AG04449 (cell line): Measurements from ENCODE around the gene ANKRD12.

Source experiments
- CTCF ChIA-PET: fragments of 350-600 bp; formaldehyde crosslinking; extraction: SDS; loops from one replicate; lab custom pipeline; 2021; ENCODE audit warnings: antibody characterized with exemption; lab: Yijun Ruan, JAX
- POLR2A ChIA-PET: fragments of 400-600, 350-600 bp; formaldehyde crosslinking; extraction: SDS; loops from one replicate; lab custom pipeline; 2020; ENCODE audit warnings: antibody characterized with exemption, inconsistent platforms; lab: Yijun Ruan, JAX
- DNase-seq: peaks from one replicate; pipeline ENCODE4 v3.0.0-alpha.2; 2010; ENCODE audit warnings: low read depth, low spot score
- H3K4me3 ChIP-seq: 2 replicates; pipeline ENCODE4 v1.5.1; 2011; ENCODE audit warnings: low read depth, mild to moderate bottlenecking, control low read depth, low read length
- TF ChIP-seq, protein P1 (sequence below): IDR thresholded peaks from one replicate; pipeline ENCODE4 v1.5.1; 2011; ENCODE audit warnings: mild to moderate bottlenecking, moderate library complexity, low read length, control low read depth, inconsistent platforms; ENCODE audit not compliant: insufficient read depth; ENCODE audit errors: missing control alignments

The ANKRD12 gene

GRCh38 chr18:9243029-9243428 is 106.4 kb downstream of the ANKRD12 start:
- ChIA-PET CTCF (interaction anchor here (0.6 kb wide), 1 partner anchor 108 kb away, joined by 3 read pairs; no protein-coding TSS in a partner anchor), POLR2A (no interaction called here)
- TF ChIP-seq, protein P1, sequence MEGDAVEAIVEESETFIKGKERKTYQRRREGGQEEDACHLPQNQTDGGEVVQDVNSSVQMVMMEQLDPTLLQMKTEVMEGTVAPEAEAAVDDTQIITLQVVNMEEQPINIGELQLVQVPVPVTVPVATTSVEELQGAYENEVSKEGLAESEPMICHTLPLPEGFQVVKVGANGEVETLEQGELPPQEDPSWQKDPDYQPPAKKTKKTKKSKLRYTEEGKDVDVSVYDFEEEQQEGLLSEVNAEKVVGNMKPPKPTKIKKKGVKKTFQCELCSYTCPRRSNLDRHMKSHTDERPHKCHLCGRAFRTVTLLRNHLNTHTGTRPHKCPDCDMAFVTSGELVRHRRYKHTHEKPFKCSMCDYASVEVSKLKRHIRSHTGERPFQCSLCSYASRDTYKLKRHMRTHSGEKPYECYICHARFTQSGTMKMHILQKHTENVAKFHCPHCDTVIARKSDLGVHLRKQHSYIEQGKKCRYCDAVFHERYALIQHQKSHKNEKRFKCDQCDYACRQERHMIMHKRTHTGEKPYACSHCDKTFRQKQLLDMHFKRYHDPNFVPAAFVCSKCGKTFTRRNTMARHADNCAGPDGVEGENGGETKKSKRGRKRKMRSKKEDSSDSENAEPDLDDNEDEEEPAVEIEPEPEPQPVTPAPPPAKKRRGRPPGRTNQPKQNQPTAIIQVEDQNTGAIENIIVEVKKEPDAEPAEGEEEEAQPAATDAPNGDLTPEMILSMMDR = no peak
- no peak for DNase-seq
- H3K4me3 ChIP-seq = no peak overlapping the region

DNA sequence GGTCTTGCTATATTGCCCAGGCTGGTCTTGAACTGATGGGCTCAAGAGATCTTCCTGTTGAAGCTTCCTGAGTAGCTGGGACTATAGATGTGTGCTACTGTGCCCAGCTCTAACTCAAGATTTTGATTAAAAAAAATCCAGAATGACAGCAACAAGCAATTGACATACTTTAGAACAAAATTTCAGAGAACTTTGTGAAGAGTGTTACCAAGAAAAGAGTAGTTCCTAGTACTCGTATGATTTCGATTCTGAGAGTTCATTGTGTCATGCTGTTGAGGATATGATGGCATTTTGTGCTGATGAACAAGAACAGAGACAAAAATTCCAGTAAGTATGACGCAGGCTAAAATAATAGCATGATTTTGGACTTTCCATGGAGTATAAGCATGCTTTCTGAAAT is 107.8 kb downstream of the ANKRD12 start:
- ChIA-PET POLR2A (no interaction called here), CTCF (interaction anchor here (1.2 kb wide), 1 partner anchor 263 kb away, joined by 3 read pairs; no protein-coding TSS in a partner anchor)
- TF ChIP-seq, protein P1 = no peak

DNA sequence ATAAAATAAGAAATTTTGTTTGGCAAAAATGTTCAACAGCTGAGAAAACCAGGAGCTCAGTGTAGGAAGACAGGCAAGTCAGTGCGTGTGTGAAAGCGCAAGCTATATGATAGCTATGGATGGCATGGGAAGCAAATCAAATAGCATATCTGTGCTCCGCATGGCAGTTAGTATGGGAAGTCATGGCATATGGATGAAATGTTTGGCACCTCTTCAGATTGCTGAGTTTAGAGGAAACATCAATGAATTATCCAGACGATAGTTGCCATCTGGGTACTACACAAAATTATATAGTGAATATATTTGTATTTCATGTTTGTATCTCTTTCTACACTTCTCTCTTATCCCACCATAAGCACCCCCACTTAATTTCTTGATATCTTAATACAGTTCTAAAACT is 112.1 kb downstream of the ANKRD12 start:
- no peak for DNase-seq
- CTCF ChIA-PET = no interaction called here
- no peak overlapping the region for H3K4me3 ChIP-seq
- TF ChIP-seq, protein P1 = no peak
- POLR2A ChIA-PET = no interaction called here

More for the DNA sequence above, 107.8 kb downstream of the ANKRD12 start:
- H3K4me3 ChIP-seq = no peak overlapping the region
- DNase-seq = no peak

DNA sequence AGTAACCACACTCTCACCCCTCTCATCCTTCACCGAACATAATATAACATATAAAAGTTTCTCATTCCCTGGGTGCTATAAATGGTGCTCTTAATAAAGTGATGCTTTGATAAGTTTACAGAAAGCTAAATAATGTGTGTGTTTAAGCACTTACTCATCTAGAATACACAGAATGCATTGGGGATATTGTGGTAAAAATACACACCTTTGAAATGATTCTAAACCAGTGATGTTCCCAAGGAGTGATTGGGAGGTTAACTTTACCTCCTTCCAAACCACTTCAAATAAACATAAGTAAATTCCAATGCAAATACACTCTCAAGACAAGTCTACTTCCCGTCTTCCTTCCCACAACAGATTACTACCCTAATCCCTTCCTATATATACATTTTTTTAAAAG is 112.7 kb downstream of the ANKRD12 start:
- no peak for DNase-seq
- H3K4me3 ChIP-seq = no peak overlapping the region
- ChIA-PET CTCF (no interaction called here), POLR2A (no interaction called here)
- TF ChIP-seq, protein P1 = no peak

DNA sequence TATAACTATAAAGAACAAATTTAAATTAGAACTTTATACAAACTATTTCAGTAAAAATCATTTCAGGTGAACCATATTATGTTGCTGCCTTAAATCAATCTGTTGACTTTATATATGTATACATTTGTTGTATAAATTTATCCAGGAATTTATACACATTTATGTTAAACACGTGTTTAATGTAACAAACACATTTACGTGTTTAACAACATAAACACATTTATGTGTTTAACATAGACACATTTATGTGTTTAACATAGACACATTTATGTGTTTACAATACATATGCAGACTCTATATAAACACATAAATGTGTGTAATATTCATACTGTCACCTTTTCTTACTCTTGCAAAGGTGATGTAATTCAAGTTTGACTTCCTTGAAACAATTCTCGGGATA is 122.6 kb downstream of the ANKRD12 start:
- POLR2A ChIA-PET = no interaction called here

DNA sequence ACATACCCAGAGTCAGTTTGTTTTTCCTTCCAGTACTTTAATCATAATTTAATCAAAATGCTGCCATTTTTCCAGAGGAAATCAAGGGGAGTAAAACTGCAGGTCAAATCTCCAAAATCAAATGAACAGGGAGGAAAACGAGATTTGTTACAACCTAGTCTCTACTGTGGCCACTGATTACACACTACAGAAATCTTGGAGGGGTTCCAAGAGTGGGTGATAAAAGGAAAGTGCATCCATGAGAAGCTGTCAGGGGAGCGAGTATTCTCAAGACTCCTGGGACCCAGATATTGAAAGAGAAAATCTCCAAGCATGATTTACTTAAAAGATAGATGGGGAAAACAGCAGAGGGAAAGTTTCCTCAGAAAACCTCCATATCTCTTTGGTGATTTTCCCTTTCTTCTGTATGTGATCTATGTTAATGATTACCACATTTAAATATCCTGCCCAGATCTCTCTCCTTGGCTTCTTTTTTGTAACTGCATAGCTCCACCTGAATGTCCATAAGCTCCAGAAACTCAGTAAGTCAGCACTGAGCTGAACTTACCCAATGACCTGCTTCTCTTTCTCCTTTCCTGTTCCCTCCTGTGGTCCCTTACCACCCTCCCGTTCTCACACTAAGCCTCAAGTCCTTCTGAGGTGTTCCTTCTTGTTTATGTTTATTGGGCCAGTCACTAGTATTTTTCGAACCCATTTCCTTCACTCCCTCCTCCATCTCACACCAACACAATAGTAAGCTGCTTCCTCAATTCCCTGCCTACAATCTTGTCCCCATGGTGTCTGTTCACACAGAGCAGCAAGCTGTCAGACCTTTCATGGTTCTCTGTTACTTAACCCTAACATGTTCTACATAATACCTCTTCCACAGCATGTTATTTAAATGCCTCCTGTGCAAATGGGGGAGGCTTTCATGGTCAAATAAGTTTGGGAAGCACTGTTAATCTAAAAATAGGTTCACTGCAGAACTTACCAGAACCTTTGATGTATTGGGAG is 124.1 kb downstream of the ANKRD12 start:
- CTCF ChIA-PET = no interaction called here
- POLR2A ChIA-PET = no interaction called here
- DNase-seq = no peak
- no peak overlapping the region for H3K4me3 ChIP-seq
- TF ChIP-seq, protein P1 = no peak

More for the DNA sequence above, 122.6 kb downstream of the ANKRD12 start:
- no peak overlapping the region for H3K4me3 ChIP-seq
- DNase-seq = no peak
- TF ChIP-seq, protein P1 = no peak
- CTCF ChIA-PET = no interaction called here
